LoVo (cell line): ENCODE measurements around the gene CENPC.
"Not testable (repeated sequence)": the region's sequence is repeated elsewhere in the genome, so short reads cannot be mapped to it uniquely, and the experiment has no call there.

ENCODE experiments used
- DNase-seq: peaks from one replicate; pipeline ENCODE4 v3.0.0-alpha.2; 2016; ENCODE audit warnings: low spot score

The CENPC gene

GRCh38 chr4:67466751-67467150 is 78.6 kb downstream of the CENPC start:
- DNase-seq = no peak

GRCh38 chr4:67465763-67466052 is 79.6 kb downstream of the CENPC start:
- no peak for DNase-seq

GRCh38 chr4:67465032-67465762 is 80.1 kb downstream of the CENPC start:
- no peak for DNase-seq

GRCh38 chr4:67460574-67460973 is 84.7 kb downstream of the CENPC start:
- no peak for DNase-seq

- DNase-seq = no peak
Measured at GRCh38 chr4:67459164-67459563, 86.1 kb downstream of the CENPC start.

- no peak for DNase-seq
Measured at GRCh38 chr4:67456577-67457196, 88.6 kb downstream of the CENPC start.

GRCh38 chr4:67452846-67453205 is 92.5 kb downstream of the CENPC start:
- DNase-seq = not testable (repeated sequence)

- no peak for DNase-seq
Measured at GRCh38 chr4:67452100-67452845, 93.0 kb downstream of the CENPC start.

- DNase-seq = no peak
Measured at GRCh38 chr4:67451464-67451863, 93.8 kb downstream of the CENPC start.

GRCh38 chr4:67448621-67449020 is 96.7 kb downstream of the CENPC start:
- no peak for DNase-seq

GRCh38 chr4:67447873-67448272 is 97.4 kb downstream of the CENPC start:
- DNase-seq = no peak

- DNase-seq = no peak
Measured at GRCh38 chr4:67446811-67447210, 98.5 kb downstream of the CENPC start.

- DNase-seq = not testable (repeated sequence)
Measured at GRCh38 chr4:67445881-67446280, 99.4 kb downstream of the CENPC start.

- no peak for DNase-seq
Measured at GRCh38 chr4:67438975-67439374, 106.3 kb downstream of the CENPC start.

- no peak for DNase-seq
Measured at GRCh38 chr4:67437974-67438713, 107.2 kb downstream of the CENPC start.

- DNase-seq = no peak
Measured at GRCh38 chr4:67436742-67437141, 108.6 kb downstream of the CENPC start.

- no peak for DNase-seq
Measured at GRCh38 chr4:67430989-67431388, 114.3 kb downstream of the CENPC start.

GRCh38 chr4:67428819-67429218 is 116.5 kb downstream of the CENPC start:
- DNase-seq = no peak
